Measurements from ENCODE around the gene TNFRSF21. TPM values are rescaled to one million over a fixed set of nuclear protein-coding genes. Genes with fewer than 3 reads are reported as not detected.

The TNFRSF21 gene, protein sequence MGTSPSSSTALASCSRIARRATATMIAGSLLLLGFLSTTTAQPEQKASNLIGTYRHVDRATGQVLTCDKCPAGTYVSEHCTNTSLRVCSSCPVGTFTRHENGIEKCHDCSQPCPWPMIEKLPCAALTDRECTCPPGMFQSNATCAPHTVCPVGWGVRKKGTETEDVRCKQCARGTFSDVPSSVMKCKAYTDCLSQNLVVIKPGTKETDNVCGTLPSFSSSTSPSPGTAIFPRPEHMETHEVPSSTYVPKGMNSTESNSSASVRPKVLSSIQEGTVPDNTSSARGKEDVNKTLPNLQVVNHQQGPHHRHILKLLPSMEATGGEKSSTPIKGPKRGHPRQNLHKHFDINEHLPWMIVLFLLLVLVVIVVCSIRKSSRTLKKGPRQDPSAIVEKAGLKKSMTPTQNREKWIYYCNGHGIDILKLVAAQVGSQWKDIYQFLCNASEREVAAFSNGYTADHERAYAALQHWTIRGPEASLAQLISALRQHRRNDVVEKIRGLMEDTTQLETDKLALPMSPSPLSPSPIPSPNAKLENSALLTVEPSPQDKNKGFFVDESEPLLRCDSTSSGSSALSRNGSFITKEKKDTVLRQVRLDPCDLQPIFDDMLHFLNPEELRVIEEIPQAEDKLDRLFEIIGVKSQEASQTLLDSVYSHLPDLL
- 28.9 TPM for total RNA-seq
- long read RNA-seq, transcript TNFRSF21-201 (6 exons, 3,595 nt), result major isoform, 68 of 80 reads
- long read RNA-seq, partial matches to known transcripts, result 11 of 80 reads
- long read RNA-seq, other reads (novel, unspliced or antisense), result 1 of 80 reads

DNA sequence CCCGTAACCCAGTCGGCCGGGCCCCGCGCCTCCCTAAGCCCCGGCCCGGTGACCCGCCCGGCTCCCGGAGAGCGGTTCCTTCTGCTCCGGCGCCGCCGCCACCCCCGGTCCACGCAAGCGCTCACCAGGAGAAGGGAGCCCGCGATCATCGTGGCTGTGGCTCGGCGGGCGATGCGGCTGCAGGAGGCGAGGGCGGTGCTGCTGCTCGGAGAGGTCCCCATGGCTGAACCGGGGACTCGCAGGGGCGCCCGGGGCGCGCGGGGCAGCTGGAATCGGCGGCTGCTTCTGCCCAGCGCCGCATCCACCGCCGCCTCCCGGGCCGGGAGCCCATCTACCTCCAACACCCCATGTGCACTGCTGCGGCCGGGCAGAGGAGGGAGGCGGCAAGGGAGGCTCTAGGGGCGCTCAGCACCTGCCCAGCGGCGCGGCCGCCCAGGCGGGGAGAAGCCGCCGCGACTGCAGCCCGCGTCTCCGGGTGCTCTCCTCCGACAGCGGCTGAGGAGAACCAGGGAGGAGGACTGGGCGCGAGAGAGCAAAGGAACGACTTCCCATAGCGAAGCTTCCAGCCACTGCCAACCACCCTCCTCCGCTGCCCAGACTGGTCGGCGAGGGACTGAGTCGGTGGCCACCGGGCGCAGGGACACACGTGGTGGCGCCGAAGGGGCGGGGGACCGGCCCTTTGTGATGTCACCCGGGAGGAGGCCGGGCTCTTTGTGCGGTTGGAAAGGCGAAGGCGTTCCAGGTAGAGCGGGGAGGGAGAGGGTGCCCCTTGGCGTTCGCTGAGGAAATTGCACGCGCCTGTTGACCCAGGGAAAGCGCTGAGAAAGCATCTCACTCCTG lies at the start of gene TNFRSF21:
TSS of gene TNFRSF21 (minus strand) at position 615 of the 840 bp plus-strand sequence. CDS start at position 221, 394 bp downstream.
- DNase-seq, result peak; percentile 97
- H3K27ac ChIP-seq, result peak within 1 kb of the TSS; percentile 63
- intact Hi-C loops (cut with DNase I), result no loop called here
- H3K36me3 ChIP-seq, result no peaks in the 10 kb centered on the region
- peak within 1 kb of the TSS; percentile 73 for H3K4me3 ChIP-seq
- H3K4me1 ChIP-seq, result peaks cover 5% of the 10 kb centered on the region
- H3K27me3 ChIP-seq, result no peaks in the 10 kb centered on the region
- TF ChIP-seq, protein P1, sequence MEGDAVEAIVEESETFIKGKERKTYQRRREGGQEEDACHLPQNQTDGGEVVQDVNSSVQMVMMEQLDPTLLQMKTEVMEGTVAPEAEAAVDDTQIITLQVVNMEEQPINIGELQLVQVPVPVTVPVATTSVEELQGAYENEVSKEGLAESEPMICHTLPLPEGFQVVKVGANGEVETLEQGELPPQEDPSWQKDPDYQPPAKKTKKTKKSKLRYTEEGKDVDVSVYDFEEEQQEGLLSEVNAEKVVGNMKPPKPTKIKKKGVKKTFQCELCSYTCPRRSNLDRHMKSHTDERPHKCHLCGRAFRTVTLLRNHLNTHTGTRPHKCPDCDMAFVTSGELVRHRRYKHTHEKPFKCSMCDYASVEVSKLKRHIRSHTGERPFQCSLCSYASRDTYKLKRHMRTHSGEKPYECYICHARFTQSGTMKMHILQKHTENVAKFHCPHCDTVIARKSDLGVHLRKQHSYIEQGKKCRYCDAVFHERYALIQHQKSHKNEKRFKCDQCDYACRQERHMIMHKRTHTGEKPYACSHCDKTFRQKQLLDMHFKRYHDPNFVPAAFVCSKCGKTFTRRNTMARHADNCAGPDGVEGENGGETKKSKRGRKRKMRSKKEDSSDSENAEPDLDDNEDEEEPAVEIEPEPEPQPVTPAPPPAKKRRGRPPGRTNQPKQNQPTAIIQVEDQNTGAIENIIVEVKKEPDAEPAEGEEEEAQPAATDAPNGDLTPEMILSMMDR (IDR thresholded peaks at IDR 0.05), result peak; percentile 96
- H3K9me3 ChIP-seq, result no peaks in the 10 kb centered on the region
- peak; percentile 99 for ATAC-seq

DNA sequence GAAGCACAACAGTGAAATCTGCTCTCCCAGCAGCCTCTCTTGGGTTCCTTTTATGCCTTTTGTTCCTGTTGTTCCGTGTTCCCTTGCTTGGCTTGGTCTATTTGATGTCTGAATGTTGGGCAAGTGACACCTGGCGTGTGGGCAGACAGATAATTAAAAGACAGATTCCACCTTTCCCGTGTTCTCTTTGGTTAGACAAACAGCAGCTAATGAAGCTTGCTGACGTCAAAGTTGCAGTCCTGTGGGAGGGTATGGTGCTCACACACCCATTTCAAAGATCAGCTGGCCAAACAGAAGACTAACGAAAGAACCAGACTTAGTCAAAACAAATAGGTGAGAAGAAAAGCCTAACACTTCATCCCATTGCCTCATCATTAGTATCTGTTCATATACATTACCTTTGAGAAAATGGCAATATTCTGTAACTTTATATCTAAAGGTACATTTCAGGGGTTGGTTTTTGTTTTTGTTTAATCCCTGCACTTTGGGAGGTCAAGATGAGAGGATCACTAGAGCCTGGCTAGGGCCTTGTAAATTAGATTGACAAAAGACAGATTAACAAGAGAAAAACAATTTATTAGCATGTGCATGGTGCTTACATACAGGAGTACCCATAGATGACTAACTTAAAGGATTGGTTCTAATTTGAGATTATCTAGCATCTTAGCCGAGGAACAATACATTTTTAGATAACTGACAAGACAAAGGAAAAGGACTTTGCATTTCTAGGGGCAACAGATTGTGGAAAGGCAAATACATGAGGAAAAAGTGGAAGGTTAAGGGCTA lies 48.9 kb upstream of the TNFRSF21 start:
- TF ChIP-seq, protein P1 (IDR thresholded peaks at IDR 0.05), result no peak
- Histone ChIP-seq H3K4me1 (no peaks in the 10 kb centered on the region), H3K27ac (no peak overlapping the region), H3K36me3 (no peaks in the 10 kb centered on the region), H3K27me3 (no peaks in the 10 kb centered on the region), H3K9me3 (no peaks in the 10 kb centered on the region), H3K4me3 (no peak overlapping the region)
- ATAC-seq, result no peak
- intact Hi-C loops (cut with DNase I), result no loop called here
- no peak for DNase-seq

DNA sequence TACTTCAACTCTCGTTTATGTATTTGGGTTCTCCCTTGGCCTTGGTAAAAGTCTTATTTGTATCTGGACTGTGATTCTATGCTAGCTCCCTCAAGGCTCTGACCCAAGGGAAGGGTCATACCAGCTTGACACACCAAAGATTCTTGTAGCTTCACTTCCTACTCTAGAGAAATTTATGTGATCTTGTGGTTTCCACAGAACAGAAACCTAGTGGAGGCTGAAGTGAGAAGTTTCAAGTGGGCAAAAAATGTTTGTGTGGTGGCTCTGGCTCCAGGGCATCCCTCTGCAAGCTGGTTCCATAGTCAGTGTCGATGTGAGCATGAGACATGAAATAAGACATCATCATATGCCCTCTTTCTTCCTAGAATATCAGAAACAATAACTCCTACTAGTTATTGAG lies 48.1 kb upstream of the TNFRSF21 start:
- TF ChIP-seq, protein P1 (IDR thresholded peaks at IDR 0.05), result no peak
- H3K4me3 ChIP-seq, result no peak overlapping the region
- DNase-seq, result no peak
- H3K27ac ChIP-seq, result no peak overlapping the region
- H3K27me3 ChIP-seq, result no peaks in the 10 kb centered on the region
- intact Hi-C loops (cut with DNase I), result no loop called here
- ATAC-seq, result peak; percentile 50
- no peaks in the 10 kb centered on the region for H3K4me1 ChIP-seq
- H3K36me3 ChIP-seq, result no peaks in the 10 kb centered on the region
- H3K9me3 ChIP-seq, result no peaks in the 10 kb centered on the region

DNA sequence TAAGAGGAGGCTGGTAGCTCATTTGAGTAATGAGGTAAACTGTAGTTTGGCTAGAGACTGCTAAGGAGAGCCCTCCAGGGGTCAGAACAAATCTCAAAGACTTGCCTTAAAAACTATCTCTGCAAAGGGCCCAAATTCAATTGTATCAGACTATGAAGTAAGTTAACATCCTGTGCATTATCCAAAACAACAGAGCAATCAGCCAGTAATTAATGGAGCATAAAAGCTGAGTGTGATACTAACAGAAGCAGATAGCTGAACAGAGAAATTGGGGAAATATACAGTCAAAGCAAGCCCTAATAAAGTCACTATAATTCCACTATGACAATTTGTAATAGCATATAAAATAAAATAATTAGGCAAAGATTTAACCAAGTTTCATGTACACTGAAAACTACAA lies 45.8 kb upstream of the TNFRSF21 start:
- intact Hi-C loops (cut with DNase I), result no loop called here
- Histone ChIP-seq H3K4me1 (no peaks in the 10 kb centered on the region), H3K9me3 (no peaks in the 10 kb centered on the region), H3K27me3 (no peaks in the 10 kb centered on the region), H3K27ac (no peak overlapping the region), H3K4me3 (no peak overlapping the region), H3K36me3 (no peaks in the 10 kb centered on the region)
- ATAC-seq, result no peak
- DNase-seq, result no peak
- TF ChIP-seq, protein P1 (IDR thresholded peaks at IDR 0.05), result no peak

DNA sequence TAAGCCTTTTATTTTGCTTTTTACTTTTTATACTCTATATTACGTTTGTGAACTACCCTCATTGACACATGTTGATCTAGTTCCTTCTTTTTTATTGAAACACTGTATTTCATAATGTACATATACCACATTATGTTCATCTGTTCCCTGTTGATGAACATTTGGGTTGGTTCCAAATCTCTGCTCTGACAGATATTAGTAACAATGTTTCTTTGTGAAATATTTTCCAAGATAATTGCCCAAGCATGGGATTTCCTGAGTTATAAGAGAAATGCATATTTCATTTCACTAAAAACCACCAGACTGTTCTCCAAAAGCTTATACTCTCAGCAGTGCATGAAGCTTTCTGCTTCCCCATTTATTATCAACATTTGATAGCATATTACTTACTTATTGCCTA lies 44.2 kb upstream of the TNFRSF21 start:
- peak; percentile 56 for ATAC-seq
- intact Hi-C loops (cut with DNase I), result no loop called here
- TF ChIP-seq, protein P1 (IDR thresholded peaks at IDR 0.05), result no peak

More for the DNA sequence above, 44.2 kb upstream of the TNFRSF21 start:
- Histone ChIP-seq H3K36me3 (no peaks in the 10 kb centered on the region), H3K4me3 (no peak overlapping the region), H3K27me3 (no peaks in the 10 kb centered on the region), H3K4me1 (no peaks in the 10 kb centered on the region), H3K9me3 (no peaks in the 10 kb centered on the region), H3K27ac (no peak overlapping the region)
- DNase-seq, result no peak
